HepG2 (cell line): Measurements from ENCODE around the gene SYNE3. TPM values are rescaled to one million over a fixed set of nuclear protein-coding genes. Genes with fewer than 3 reads are reported as not detected.

ENCODE experiments used
- ATAC-seq: fragments of 200-7000 bp; cut with Tn5 transposase; 3 replicates; pipeline ENCODE4 v1.9.1; 2020; ENCODE audit warnings: mild to moderate bottlenecking, moderate library complexity
- BruUV-seq: library from RNA; stranded (reverse); fragments of 400-500 nt; replicated peaks from 2 replicates; lab custom pipeline; 2021; lab: Mats Ljungman, UMichigan
- CTCF ChIA-PET: fragments of 300-600 bp; formaldehyde crosslinking; extraction: SDS; loops from one replicate; lab custom pipeline; 2021; ENCODE audit warnings: low total read pairs, inconsistent platforms, low intra/inter-chr PET ratio; lab: Yijun Ruan, JAX
- POLR2A ChIA-PET: fragments of 350-600 bp; sonication (Branson Sonifier 250); formaldehyde crosslinking; loops from one replicate; lab custom pipeline; 2020; ENCODE audit warnings: antibody characterized with exemption, inconsistent platforms; lab: Yijun Ruan, JAX
- DNase-seq: peaks from one replicate; pipeline ENCODE4 v3.0.0-alpha.2; 2015; ENCODE audit warnings: low spot score
- FAIRE-seq: peaks from 3 replicates; lab custom pipeline; 2011; peaks lifted over from hg19 to GRCh38; lab: Jason Lieb, UNC
- H2AFZ ChIP-seq: one replicate; pipeline ENCODE4 v1.6.1; 2011; ENCODE audit warnings: low read length, inconsistent platforms
- H3K27ac ChIP-seq: fragments of 300-600 bp; 3 replicates; pipeline ENCODE4 v1.8.0; 2011; ENCODE audit warnings: mixed run types, mild to moderate bottlenecking, mixed read lengths, low read length, inconsistent platforms; ENCODE audit not compliant: insufficient read depth; ENCODE audit errors: extremely low read length
- H3K27me3 ChIP-seq, 2 experiments: fragments of 200-600 bp in 1 of 2; 2 replicates in 1 of 2; 3 replicates in 1 of 2; pipeline versions ENCODE4 v1.6.0 to v1.8.0; 2011; ENCODE audit warnings: low read length in 2 of 2, mild to moderate bottlenecking in 2 of 2, moderate library complexity in 2 of 2, inconsistent platforms in 1 of 2; ENCODE audit not compliant: insufficient read depth in 2 of 2, control insufficient read depth in 1 of 2
- H3K36me3 ChIP-seq, 2 experiments: fragments of 200-600 bp in 1 of 2; replicated peaks in 1 of 2; 2 replicates in 1 of 2; 3 replicates in 1 of 2; pipeline versions ENCODE4 v1.5.1 to v1.8.0; 2011; ENCODE audit warnings: low read length in 2 of 2, inconsistent platforms in 1 of 2; ENCODE audit not compliant: insufficient read depth in 2 of 2, control insufficient read depth in 1 of 2
- H3K4me1 ChIP-seq: 2 replicates; pipeline ENCODE4 v1.5.1; 2012; ENCODE audit warnings: low read length, inconsistent platforms; ENCODE audit not compliant: insufficient read depth
- H3K4me2 ChIP-seq: 2 replicates; pipeline ENCODE4 v1.6.0; 2011; ENCODE audit warnings: low read depth, low read length, inconsistent platforms
- H3K4me3 ChIP-seq, 3 experiments: fragments of 200-600 bp in 1 of 3; sonication (generic), shearing (Covaris generic) in 1 of 3; replicated peaks in 1 of 3; 2 replicates each; pipeline ENCODE4 v1.5.1; 2011 to 2016; ENCODE audit warnings: low read length in 3 of 3, inconsistent platforms in 2 of 3, low read depth in 2 of 3, mild to moderate bottlenecking in 2 of 3, control low read depth in 1 of 3, mixed read lengths in 1 of 3; ENCODE audit not compliant: insufficient read depth in 1 of 3
- H3K79me2 ChIP-seq: one replicate; pipeline ENCODE4 v1.6.1; 2011; ENCODE audit warnings: low read length, inconsistent platforms; ENCODE audit not compliant: insufficient read depth
- H3K9ac ChIP-seq: 2 replicates; pipeline ENCODE4 v1.6.0; 2011; ENCODE audit warnings: mild to moderate bottlenecking, low read depth, low read length, inconsistent platforms; ENCODE audit not compliant: insufficient read depth
- H3K9me3 ChIP-seq: 2 replicates; pipeline ENCODE4 v1.5.1; 2012; ENCODE audit warnings: mild to moderate bottlenecking, low read length
- H4K20me1 ChIP-seq: 2 replicates; pipeline ENCODE4 v1.6.0; 2011; ENCODE audit warnings: inconsistent platforms, mild to moderate bottlenecking, low read length, moderate library complexity; ENCODE audit not compliant: insufficient read depth
- AKAP8 ChIP-seq: sonication (generic); formaldehyde crosslinking; IDR thresholded peaks from 2 replicates; pipeline ENCODE4 v1.5.1; 2020; ENCODE audit warnings: mild to moderate bottlenecking, missing genetic modification reagents
- ARHGAP35 ChIP-seq: sonication (generic); formaldehyde crosslinking; IDR thresholded peaks from 2 replicates; pipeline ENCODE4 v1.9.0; 2022; ENCODE audit warnings: mild to moderate bottlenecking, inconsistent platforms, moderate library complexity, missing genetic modification reagents, borderline replicate concordance
- ATF1 ChIP-seq: IDR thresholded peaks from 2 replicates; pipeline ENCODE4 v1.6.1; 2016; ENCODE audit warnings: mild to moderate bottlenecking, control low read depth
- CAMTA2 ChIP-seq: sonication (generic); formaldehyde crosslinking; IDR thresholded peaks from 2 replicates; pipeline ENCODE4 v1.4.0; 2020; ENCODE audit warnings: mild to moderate bottlenecking, missing genetic modification reagents, borderline replicate concordance
- GTF2F1 ChIP-seq: fragments of 150-350 bp; IDR thresholded peaks from 2 replicates; pipeline ENCODE4 v1.6.1; 2014; ENCODE audit warnings: low read length
- KAT7 ChIP-seq: IDR thresholded peaks from 2 replicates; pipeline ENCODE4 v1.6.1; 2018; ENCODE audit warnings: borderline replicate concordance, missing compliant biosample characterization
- MAZ ChIP-seq, 2 experiments: sonication (generic) in 1 of 2; formaldehyde crosslinking in 1 of 2; IDR thresholded peaks; 2 replicates each; pipeline versions ENCODE4 v1.5.0 to v1.6.1; 2012 to 2020; ENCODE audit warnings: low read depth in 2 of 2, mild to moderate bottlenecking in 2 of 2, borderline replicate concordance in 1 of 2, improper control_type of control experiment in 1 of 2, low read length in 1 of 2, missing genetic modification reagents in 1 of 2, moderate library complexity in 1 of 2
- RFX1 ChIP-seq: fragments of 450-650 bp; IDR thresholded peaks from 2 replicates; pipeline ENCODE4 v1.6.1; 2017
- ZFP37 ChIP-seq: sonication (generic); formaldehyde crosslinking; IDR thresholded peaks from 2 replicates; pipeline ENCODE4 v1.4.0; 2020; ENCODE audit warnings: missing genetic modification reagents, borderline replicate concordance
- ZMAT3 ChIP-seq: sonication (generic); formaldehyde crosslinking; conservative IDR thresholded peaks from 2 replicates; pipeline ENCODE4 v1.7.0; 2021; ENCODE audit warnings: missing genetic modification reagents
- ZNF143 ChIP-seq: sonication (generic); formaldehyde crosslinking; IDR thresholded peaks from 2 replicates; pipeline ENCODE4 v1.4.0; 2020; ENCODE audit warnings: missing genetic modification reagents
- ZNF224 ChIP-seq: sonication (generic); formaldehyde crosslinking; IDR thresholded peaks from 2 replicates; pipeline ENCODE4 v1.5.0; 2020; ENCODE audit warnings: mild to moderate bottlenecking, missing genetic modification reagents
- ZNF446 ChIP-seq: sonication (generic); formaldehyde crosslinking; IDR thresholded peaks from 2 replicates; pipeline ENCODE4 v1.5.0; 2020; ENCODE audit warnings: mild to moderate bottlenecking, missing genetic modification reagents
- ZNF737 ChIP-seq: sonication (generic); formaldehyde crosslinking; IDR thresholded peaks from 2 replicates; pipeline ENCODE4 v1.5.0; 2020; ENCODE audit warnings: missing genetic modification reagents, mild to moderate bottlenecking, borderline replicate concordance
- WGBS: methylation state at CpG from one replicate; pipeline ENCODE4 v1.1.6; 2017; ENCODE audit warnings: low lambda C conversion rate; 5-methylcytosine and 5-hydroxymethylcytosine counted together
- in situ Hi-C: cut with HindIII; loops from 2 replicates; pipeline ENCODE4 v1.10.0; 2017; ENCODE audit warnings: low pct_unique_long_range_greater_than_20kb; ENCODE audit not compliant: extremely low pct_ligation_motif_present
- intact Hi-C: fragments of 100-400 bp; cut with micrococcal nuclease; formaldehyde crosslinking; loops from one replicate; pipeline ENCODE4 v1.10.0; 2022; ENCODE audit not compliant: unreplicated experiment
- polyA plus RNA-seq, 8 experiments: library from polyadenylated mRNA; depleted of rRNA in 3 of 8; stranded (reverse) in 7 of 8; unstranded in 1 of 8; fragments of >200 nt; fragmentation: Illumina TruSeq in 4 of 8; extraction: Trizol in 4 of 8; gene quantifications; 2 replicates each; pipeline versions ENCODE4 v1.2.1 to v1.2.3, GENCODE V29; 2011 to 2016; ENCODE audit warnings: low read depth in 4 of 8, missing spikeins in 1 of 8, mixed read lengths in 1 of 8; ENCODE audit not compliant: insufficient read depth in 1 of 8
- total RNA-seq, 5 experiments: library from RNA; depleted of rRNA; stranded (reverse); fragments of >200 nt; fragmentation: Illumina TruSeq; extraction: Trizol; gene quantifications; 2 replicates each; pipeline ENCODE4 v1.2.3, GENCODE V29; 2016; ENCODE audit warnings: low read depth in 1 of 5
- TF ChIP-seq, protein P1 (sequence below): sonication (generic); formaldehyde crosslinking; IDR thresholded peaks from 2 replicates; pipeline ENCODE4 v1.5.0; 2020; ENCODE audit warnings: missing genetic modification reagents
- TF ChIP-seq, protein P2 (sequence below): sonication (generic); formaldehyde crosslinking; IDR thresholded peaks from 2 replicates; pipeline ENCODE4 v1.5.1; 2020; ENCODE audit warnings: mild to moderate bottlenecking, missing genetic modification reagents

Gene SYNE3
- total and polyA plus RNA-seq, 2 of the 13 experiments (the other 11 are each of a cell fraction or from before 2014, with no cell fraction given) = 7.8 to 8.0 TPM

DNA sequence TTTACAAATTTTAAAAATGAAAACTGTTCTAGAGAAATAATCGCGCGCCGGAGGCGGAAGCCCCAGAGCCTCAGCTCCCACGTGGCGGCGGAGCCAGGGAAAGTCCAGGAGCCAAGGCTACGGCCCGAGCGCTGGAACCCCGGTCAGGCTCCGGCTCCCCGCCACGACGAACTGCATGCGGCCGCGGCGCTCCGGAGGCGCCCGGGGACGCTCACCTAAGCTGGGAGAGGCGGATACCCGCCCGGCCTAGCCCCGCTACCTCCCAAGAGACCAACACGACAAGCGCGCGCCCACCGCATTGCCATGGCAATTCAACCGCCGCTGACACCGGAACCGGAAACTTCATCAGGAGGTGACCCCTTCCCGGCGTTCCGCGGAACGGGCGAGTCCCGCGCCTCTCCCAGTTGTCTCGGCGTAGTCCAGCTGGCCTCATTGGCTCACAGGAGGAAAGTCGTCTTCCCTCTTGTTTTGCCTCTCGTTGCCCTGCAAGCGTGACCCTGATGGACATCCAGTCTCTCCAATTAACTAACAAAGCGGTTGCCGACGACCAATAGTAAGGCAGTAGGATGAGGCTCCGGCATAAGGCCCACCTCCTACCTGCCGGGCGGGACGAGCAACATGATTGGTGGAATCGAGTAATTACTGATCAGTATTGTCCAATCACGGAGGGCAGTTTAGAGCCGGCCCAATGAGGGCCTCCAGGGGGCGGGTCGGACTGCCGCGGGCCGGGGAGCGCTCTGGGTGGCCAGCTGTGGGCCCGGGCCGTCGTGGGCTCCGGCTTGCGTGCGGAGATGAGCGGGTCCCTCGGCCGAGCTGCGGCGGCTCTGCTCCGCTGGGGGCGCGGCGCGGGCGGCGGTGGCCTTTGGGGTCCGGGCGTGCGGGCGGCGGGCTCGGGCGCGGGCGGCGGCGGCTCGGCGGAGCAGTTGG lies 18.1 kb upstream of the SYNE3 start, which contains the start of gene GLRX5 (continued):
- TF ChIP-seq, protein P1, sequence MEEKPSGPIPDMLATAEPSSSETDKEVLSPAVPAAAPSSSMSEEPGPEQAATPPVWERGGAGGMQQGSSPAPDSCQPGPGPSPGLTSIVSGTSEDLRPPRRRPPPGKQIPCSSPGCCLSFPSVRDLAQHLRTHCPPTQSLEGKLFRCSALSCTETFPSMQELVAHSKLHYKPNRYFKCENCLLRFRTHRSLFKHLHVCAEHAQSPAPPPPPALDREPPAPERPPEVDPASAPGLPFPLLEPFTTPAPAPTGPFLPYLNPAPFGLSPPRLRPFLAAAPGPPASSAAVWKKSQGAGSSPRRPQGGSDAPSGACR (CRISPR knock-in tag) = 0 out of 2 replicates have a peak, but pooled peaks have one; percentile 62
- TF ChIP-seq ZFP37 (CRISPR knock-in tag) = no peak

DNA sequence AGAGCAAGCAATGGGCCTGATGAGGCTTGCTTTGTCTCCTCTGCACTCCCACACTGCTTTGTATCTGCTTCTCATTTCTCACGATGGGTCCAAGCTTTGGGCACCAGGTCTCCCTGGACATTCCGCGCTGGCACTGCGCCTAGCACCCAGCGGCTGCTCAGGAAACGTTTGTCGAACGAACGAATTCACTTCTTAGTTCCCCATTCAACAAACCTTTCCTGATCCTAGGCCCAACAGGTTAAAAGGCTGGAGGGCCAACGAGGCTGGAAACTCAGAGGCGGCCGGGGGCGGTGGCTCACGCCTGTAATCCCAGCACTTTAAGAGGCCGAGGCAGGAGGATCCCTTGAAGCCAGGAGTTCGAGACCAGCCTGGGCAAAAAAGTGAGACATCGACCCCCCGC lies 17.4 kb upstream of the SYNE3 start:
- Histone ChIP-seq H4K20me1 (peaks cover 13% of the 10 kb centered on the region), H3K79me2 (peaks cover 90% of the 10 kb centered on the region), H2AFZ (no peak overlapping the region), H3K4me1 (peaks cover 47% of the 10 kb centered on the region), H3K9ac (peak overlapping the region; percentile 85), H3K27me3 (peaks cover 0 to 2% of the 10 kb centered on the region in 2 experiments; a peak in 1 of 5 replicates), H3K36me3 (peaks cover 0 to 5% of the 10 kb centered on the region in 2 experiments; a peak in 2 of 5 replicates), H3K27ac (peak overlapping the region; percentile 87), H3K4me3 (peak overlapping the region; percentile 84 to 88 (median 88)), H3K4me2 (peak overlapping the region; percentile 97), H3K9me3 (no peaks in the 10 kb centered on the region)
- CTCF ChIA-PET = no interaction called here
- under 1% methylated on average over 16 of the region's 18 CpGs for WGBS
- FAIRE-seq = no peak
- DNase-seq = no peak
- BruUV-seq = TSS peak; percentile 74
- POLR2A ChIA-PET = interaction anchor here (1.2 to 7.5 kb wide), 10 partner anchors 9 to 91 kb away, joined by 3 to 183 read pairs (median 16); partner anchors contain the start of gene SYNE3
- no peak for ATAC-seq
- in situ Hi-C loops = loop anchor here (5.0 kb wide), 1 partner anchor 92 kb away; no protein-coding TSS in a partner anchor
- intact Hi-C loops = loop anchor here (1.0 kb wide), 1 partner anchor 10 kb away; no protein-coding TSS in a partner anchor
- TF ChIP-seq ZNF143 (CRISPR knock-in tag) = no peak
- no peak for TF ChIP-seq ZMAT3 (CRISPR knock-in tag)
- no peak for TF ChIP-seq RFX1
- TF ChIP-seq CAMTA2 (CRISPR knock-in tag) = 0 out of 2 replicates have a peak, but pooled peaks have one; percentile 37
- TF ChIP-seq ARHGAP35 = 0 out of 2 replicates have a peak, but pooled peaks have one; percentile 9
- 0 out of 2 replicates have a peak, but pooled peaks have one; percentile 25 for TF ChIP-seq AKAP8
- 0 out of 2 replicates have a peak, but pooled peaks have one; percentile 24 for TF ChIP-seq ZNF446
- TF ChIP-seq GTF2F1 = no peak
- no peak for TF ChIP-seq ATF1 (CRISPR knock-in tag)
- 0 out of 2 replicates have a peak, but pooled peaks have one; percentile 20 for TF ChIP-seq ZNF224 (CRISPR knock-in tag)
- TF ChIP-seq, protein P2, sequence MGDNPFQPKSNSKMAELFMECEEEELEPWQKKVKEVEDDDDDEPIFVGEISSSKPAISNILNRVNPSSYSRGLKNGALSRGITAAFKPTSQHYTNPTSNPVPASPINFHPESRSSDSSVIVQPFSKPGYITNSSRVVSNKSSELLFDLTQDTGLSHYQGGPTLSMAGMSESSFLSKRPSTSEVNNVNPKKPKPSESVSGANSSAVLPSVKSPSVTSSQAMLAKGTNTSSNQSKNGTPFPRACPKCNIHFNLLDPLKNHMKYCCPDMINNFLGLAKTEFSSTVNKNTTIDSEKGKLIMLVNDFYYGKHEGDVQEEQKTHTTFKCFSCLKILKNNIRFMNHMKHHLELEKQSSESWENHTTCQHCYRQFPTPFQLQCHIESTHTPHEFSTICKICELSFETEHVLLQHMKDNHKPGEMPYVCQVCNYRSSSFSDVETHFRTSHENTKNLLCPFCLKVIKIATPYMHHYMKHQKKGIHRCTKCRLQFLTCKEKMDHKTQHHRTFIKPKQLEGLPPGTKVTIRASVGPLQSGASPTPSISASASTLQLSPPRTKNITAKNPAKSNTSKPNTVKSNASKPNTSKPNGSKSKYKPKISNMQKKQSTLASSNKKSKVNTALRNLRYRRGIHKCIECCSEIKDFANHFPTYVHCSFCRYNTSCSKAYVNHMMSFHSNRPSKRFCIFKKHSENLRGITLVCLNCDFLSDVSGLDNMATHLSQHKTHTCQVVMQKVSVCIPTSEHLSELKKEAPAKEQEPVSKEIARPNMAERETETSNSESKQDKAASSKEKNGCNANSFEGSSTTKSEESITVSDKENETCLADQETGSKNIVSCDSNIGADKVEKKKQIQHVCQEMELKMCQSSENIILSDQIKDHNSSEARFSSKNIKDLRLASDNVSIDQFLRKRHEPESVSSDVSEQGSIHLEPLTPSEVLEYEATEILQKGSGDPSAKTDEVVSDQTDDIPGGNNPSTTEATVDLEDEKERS = 0 out of 2 replicates have a peak, but pooled peaks have one; percentile 13
- peak; percentile 45; the same call in 1 of the 2 replicates for TF ChIP-seq KAT7
- no peak for TF ChIP-seq ZNF737
- TF ChIP-seq MAZ (IDR thresholded peaks at IDR 0.05; ENCODE audit: borderline replicate concordance, low read depth, low read length) = no peak
- TF ChIP-seq MAZ (CRISPR knock-in tag; IDR thresholded peaks at IDR 0.05; ENCODE audit: low read depth) = 0 out of 2 replicates have a peak, but pooled peaks have one; percentile 8
